ENCODE data around the gene PAMR1. TPM values are rescaled to one million over a fixed set of nuclear protein-coding genes. Genes with fewer than 3 reads are reported as not detected.

The PAMR1 gene
- total and polyA plus RNA-seq, 9 of the 15 experiments (the other 6 are each of a cell fraction or from before 2014, with no cell fraction given) = not detected

GRCh38 chr11:35523861-35524260 is 1.6 kb downstream of the PAMR1 start (continued):
- no peak for TF ChIP-seq ZKSCAN8 (CRISPR knock-in tag; IDR thresholded peaks at IDR 0.05)

GRCh38 chr11:35523331-35523768 is 2.1 kb downstream of the PAMR1 start:
- peaks cover 31 to 38% of the 10 kb centered on the region in 2 experiments for H3K27me3 ChIP-seq (ENCODE audit: control insufficient read depth in 2 of 2, insufficient read depth in 2 of 2, low read length in 2 of 2)
- no TSS peak for BruUV-seq (replicated peaks)
- CTCF ChIA-PET (ENCODE audit: low intra/inter-chr PET ratio) = no interaction called here
- H3K9me1 ChIP-seq (ENCODE audit: control insufficient read depth, insufficient read depth, low read length) = no peaks in the 10 kb centered on the region
- intact Hi-C loops (cut with micrococcal nuclease) (no loop called here), in situ Hi-C loops (cut with MboI) (no loop called here)
- POLR2A ChIA-PET = no interaction called here
- FAIRE-seq (no peak), DNase-seq (ENCODE audit: extremely low read depth in 1 of 4, low spot score in 3 of 4) (no peak), ATAC-seq (no peak)
- H3K4me2 ChIP-seq (ENCODE audit: insufficient read depth, low read length) = no peak overlapping the region
- no peaks in the 10 kb centered on the region for H3K79me2 ChIP-seq (ENCODE audit: control insufficient read depth, insufficient read depth, low read length)
- H3K9me3 ChIP-seq (replicated peaks; ENCODE audit: control insufficient read depth, insufficient read depth, low read depth, low read length) = no peaks in the 10 kb centered on the region
- no peaks in the 10 kb centered on the region for H4K20me1 ChIP-seq (replicated peaks; ENCODE audit: control insufficient read depth, insufficient read depth, low read length)
- H2AFZ ChIP-seq (ENCODE audit: low read depth, low read length) = no peak overlapping the region
- no peak overlapping the region for H3K4me3 ChIP-seq
- no peak overlapping the region for H3K9ac ChIP-seq (ENCODE audit: insufficient read depth in 1 of 2, low read depth in 2 of 2, low read length in 2 of 2)
- H3K4me1 ChIP-seq (replicated peaks in 1 of 2; ENCODE audit: control insufficient read depth in 2 of 2, insufficient read depth in 2 of 2, low read length in 2 of 2) = peaks cover 0 to 5% of the 10 kb centered on the region in 2 experiments; a peak in 1 of 5 replicates
- WGBS (ENCODE audit: insufficient coverage, low coverage, missing lambda C conversion rate) = 0% methylated on average over 7 of the region's 7 CpGs
- H3K27ac ChIP-seq (ENCODE audit: extremely low read depth, low read depth, low read length) = no peak overlapping the region
- H3K36me3 ChIP-seq (ENCODE audit: control insufficient read depth, insufficient read depth, low read length) = no peaks in the 10 kb centered on the region
- TF ChIP-seq ZNF41 (CRISPR knock-in tag; conservative IDR thresholded peaks at IDR 0.05) = no peak
- TF ChIP-seq BACH1 (tag; IDR thresholded peaks at IDR 0.05) = no peak
- TF ChIP-seq RFX7 (CRISPR knock-in tag; IDR thresholded peaks at IDR 0.05) = no peak
- no peak for TF ChIP-seq ZBTB33 (CRISPR knock-in tag; IDR thresholded peaks at IDR 0.05)
- TF ChIP-seq JUN (IDR thresholded peaks at IDR 0.05; ENCODE audit: borderline replicate concordance, low read depth, low read length) = no peak
- no peak for TF ChIP-seq JUN (CRISPR knock-in tag; IDR thresholded peaks at IDR 0.05; ENCODE audit: borderline replicate concordance)
- TF ChIP-seq ZNF830 (CRISPR knock-in tag; IDR thresholded peaks at IDR 0.05) = no peak
- no peak for TF ChIP-seq RBM22 (IDR thresholded peaks at IDR 0.05; ENCODE audit: low read depth, low read length, poor library complexity, severe bottlenecking)
- TF ChIP-seq TRIM25 (IDR thresholded peaks at IDR 0.05; ENCODE audit: borderline replicate concordance) = no peak
- no peak for TF ChIP-seq TBL1XR1 (IDR thresholded peaks at IDR 0.05; ENCODE audit: low read length in 2 of 2)
- TF ChIP-seq ZBTB34 (CRISPR knock-in tag; IDR thresholded peaks at IDR 0.05) = no peak
- no peak for TF ChIP-seq MAFK (IDR thresholded peaks at IDR 0.05; ENCODE audit: low read length)
- TF ChIP-seq THAP12 (CRISPR knock-in tag; IDR thresholded peaks at IDR 0.05) = no peak
- no peak for TF ChIP-seq ZNF785 (CRISPR knock-in tag; IDR thresholded peaks at IDR 0.05)

All from K562 (cell line).